AG04450 (cell line): Measurements from ENCODE around the gene HHIP. TPM values are rescaled to one million over a fixed set of nuclear protein-coding genes. Genes with fewer than 3 reads are reported as not detected.

Experiments
- CTCF ChIA-PET: fragments of 300-600, 350-600 bp; formaldehyde crosslinking; extraction: SDS; loops from one replicate; lab custom pipeline; 2022; ENCODE audit warnings: antibody characterized with exemption, inconsistent platforms; lab: Charles Lee
- POLR2A ChIA-PET: fragments of 350-600 bp; formaldehyde crosslinking; extraction: SDS; loops from one replicate; lab custom pipeline; 2021; ENCODE audit warnings: antibody characterized with exemption, inconsistent platforms; lab: Yijun Ruan, JAX
- DNase-seq: peaks from one replicate; pipeline ENCODE4 v3.0.0-alpha.2; 2011; ENCODE audit warnings: low read depth, low spot score
- H3K27ac ChIP-seq: one replicate; pipeline ENCODE4 v1.5.1; 2012; ENCODE audit warnings: low read depth, low read length, control low read depth
- H3K27me3 ChIP-seq: one replicate; pipeline ENCODE4 v1.6.0; 2012; ENCODE audit warnings: low read length; ENCODE audit not compliant: control insufficient read depth, insufficient read depth
- H3K4me3 ChIP-seq: 2 replicates; pipeline ENCODE4 v1.5.1; 2011; ENCODE audit warnings: mild to moderate bottlenecking, low read depth, low read length, control low read depth
- H3K9me3 ChIP-seq: 2 replicates; pipeline ENCODE4 v1.5.1; 2012; ENCODE audit warnings: low read length; ENCODE audit not compliant: control insufficient read depth, insufficient read depth
- CTCF ChIP-seq: IDR thresholded peaks from 2 replicates; pipeline ENCODE4 v1.5.1; 2011; ENCODE audit warnings: low read depth, low read length, control low read depth, inconsistent platforms
- polyA plus RNA-seq: library from polyadenylated mRNA; depleted of rRNA; stranded (reverse); fragments of >200 nt; gene quantifications from 2 replicates; pipeline ENCODE4 v1.2.3, GENCODE V29; 2011

HHIP gene
- polyA plus RNA-seq, 1 experiment, result 3.6 TPM

- Histone ChIP-seq H3K4me3 (no peak overlapping the region), H3K27me3 (no peaks in the 10 kb centered on the region), H3K27ac (no peak overlapping the region), H3K9me3 (no peaks in the 10 kb centered on the region)
- DNase-seq, result no peak
- no peak for TF ChIP-seq CTCF
- ChIA-PET CTCF (interaction anchor here (1.1 kb wide), 1 partner anchor 11 kb away, joined by 3 read pairs; no protein-coding TSS in a partner anchor), POLR2A (no interaction called here)
Observed at GRCh38 chr4:144659447-144659846, 13.5 kb downstream of the HHIP start.

GRCh38 chr4:144663834-144664475 lies 18.0 kb downstream of the HHIP start:
- no peak for DNase-seq
- Histone ChIP-seq H3K27ac (no peak overlapping the region), H3K4me3 (no peak overlapping the region), H3K9me3 (no peaks in the 10 kb centered on the region), H3K27me3 (no peaks in the 10 kb centered on the region)
- ChIA-PET CTCF (no interaction called here), POLR2A (no interaction called here)
- no peak for TF ChIP-seq CTCF

- POLR2A ChIA-PET, result no interaction called here
- Histone ChIP-seq H3K4me3 (no peak overlapping the region), H3K27ac (no peak overlapping the region), H3K9me3 (no peaks in the 10 kb centered on the region), H3K27me3 (no peaks in the 10 kb centered on the region)
- CTCF ChIA-PET, result no interaction called here
- TF ChIP-seq CTCF, result no peak
- DNase-seq, result no peak
Observed at GRCh38 chr4:144666539-144667175, 20.7 kb downstream of the HHIP start.

- no peak overlapping the region for H3K4me3 ChIP-seq
- H3K27ac ChIP-seq, result no peak overlapping the region
- DNase-seq, result no peak
- ChIA-PET CTCF (no interaction called here), POLR2A (no interaction called here)
- no peaks in the 10 kb centered on the region for H3K27me3 ChIP-seq
- TF ChIP-seq CTCF, result no peak
- no peaks in the 10 kb centered on the region for H3K9me3 ChIP-seq
Observed at GRCh38 chr4:144667500-144667899, 21.5 kb downstream of the HHIP start.

GRCh38 chr4:144670776-144671175 lies 24.8 kb downstream of the HHIP start:
- H3K27ac ChIP-seq, result no peak overlapping the region
- POLR2A ChIA-PET, result interaction anchor here (0.6 kb wide), 1 partner anchor 431 kb away, joined by 5 read pairs; no protein-coding TSS in a partner anchor
- no peak overlapping the region for H3K4me3 ChIP-seq
- no peak for TF ChIP-seq CTCF
- CTCF ChIA-PET, result interaction anchor here (1.0 kb wide), 1 partner anchor 11 kb away, joined by 3 read pairs; no protein-coding TSS in a partner anchor
- H3K27me3 ChIP-seq, result no peaks in the 10 kb centered on the region
- DNase-seq, result no peak
- H3K9me3 ChIP-seq, result no peaks in the 10 kb centered on the region
